SIG-M5 (cell line): Measurements from ENCODE around the gene ZNRF1.

Experiments
- DNase-seq: peaks from one replicate; lab custom pipeline; 2025; lab: John Stamatoyannopoulos, UW

The ZNRF1 gene

DNA sequence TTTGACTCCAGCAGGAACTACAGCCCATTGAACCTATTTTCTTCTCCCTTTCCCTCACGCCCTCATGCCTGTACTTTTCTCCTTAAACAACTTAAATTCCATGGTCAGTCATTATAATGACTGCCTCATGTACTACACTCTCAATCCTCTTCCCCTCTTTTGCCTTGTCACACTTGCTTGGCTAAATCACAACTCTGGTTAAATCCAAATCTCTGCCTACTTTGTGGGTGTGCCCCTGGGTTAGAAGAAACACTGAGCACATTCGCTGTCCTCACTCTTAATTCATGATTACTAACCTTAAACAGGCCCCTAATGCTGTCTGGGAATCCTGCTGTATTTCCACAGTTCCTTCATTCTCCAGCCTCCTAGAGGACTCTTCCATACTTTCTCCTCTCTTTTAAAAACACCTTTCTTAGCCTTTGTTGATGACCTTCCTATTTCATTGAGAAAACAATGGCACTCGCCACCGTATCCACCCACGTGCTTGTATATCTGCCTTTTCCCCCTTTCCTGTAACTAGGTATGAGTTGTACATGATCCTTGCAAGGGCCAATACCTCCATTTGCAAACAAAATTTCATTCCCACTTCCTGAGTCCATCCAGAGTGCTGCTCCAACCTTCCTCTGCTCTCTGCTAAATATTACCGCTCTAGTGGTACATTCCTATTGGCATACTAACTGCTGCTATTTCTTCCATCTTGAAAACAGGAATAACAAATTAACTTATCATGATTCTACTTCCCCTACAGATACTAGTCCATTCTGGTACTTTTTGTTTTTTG is 28.9 kb downstream of the ZNRF1 start:
- no peak for DNase-seq

DNA sequence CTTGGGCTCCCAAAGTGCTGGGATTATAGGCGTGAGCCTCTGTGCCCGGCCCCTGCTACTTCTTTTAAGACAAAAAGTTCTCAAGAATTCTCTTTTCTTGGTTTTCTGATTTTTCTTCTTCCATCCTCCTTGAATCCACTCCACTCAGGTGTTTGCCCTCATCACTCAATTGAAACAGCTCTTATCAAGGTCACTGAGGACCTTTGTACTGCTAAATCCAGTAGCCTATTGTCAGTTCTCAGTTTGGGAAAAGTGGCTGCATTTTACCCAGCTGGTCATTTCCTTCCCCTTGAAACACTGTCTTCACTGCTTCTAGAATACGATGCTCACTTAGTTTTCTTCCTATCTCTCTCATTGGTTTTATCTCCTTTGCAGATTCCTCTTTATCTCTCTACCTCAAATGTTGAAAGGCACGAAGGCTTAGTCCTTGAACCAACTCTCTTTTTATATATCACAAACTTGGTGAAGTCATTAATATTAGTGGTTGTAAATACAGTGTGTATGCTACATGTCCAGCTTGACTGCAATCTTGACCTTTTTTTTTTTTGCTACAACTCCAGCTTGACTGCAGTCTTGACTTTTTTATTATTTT is 29.8 kb downstream of the ZNRF1 start:
- no peak for DNase-seq

DNA sequence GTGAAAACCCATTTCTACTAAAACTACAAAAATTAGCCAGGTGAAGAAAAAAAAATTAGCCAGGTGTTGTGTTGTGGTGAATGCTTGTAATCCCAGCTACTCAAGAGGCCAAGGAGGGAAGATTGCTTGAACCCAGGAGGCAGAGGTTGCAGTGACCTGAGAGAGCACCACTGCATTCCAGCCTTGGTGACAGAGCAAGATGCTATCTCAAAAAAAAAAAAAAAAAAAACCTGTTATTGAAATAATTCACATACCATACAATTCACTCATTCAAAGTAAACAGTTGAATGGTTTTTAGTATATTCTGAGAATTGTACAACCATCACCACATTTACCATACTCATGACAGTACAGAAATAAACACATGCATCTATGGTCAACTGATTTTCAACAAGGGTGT is 31.0 kb downstream of the ZNRF1 start:
- DNase-seq, result no peak

DNA sequence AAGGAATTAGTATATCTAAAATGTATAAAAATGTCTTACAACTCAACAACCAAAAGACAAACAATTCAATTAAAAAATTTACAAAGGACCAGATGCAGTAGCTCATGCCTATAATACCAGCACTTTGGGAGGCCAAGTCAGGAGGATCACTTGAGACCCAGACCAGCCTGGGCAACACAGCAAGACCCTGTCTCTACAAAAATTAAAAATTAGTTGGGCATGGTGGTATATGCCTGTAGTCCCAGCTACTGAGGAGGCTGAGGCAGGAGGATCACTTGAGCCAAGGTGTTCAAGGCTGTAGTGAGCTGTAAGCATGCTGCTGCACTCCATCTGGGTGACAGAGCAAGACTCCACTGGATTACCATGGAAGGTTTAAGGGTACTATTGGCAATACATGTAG is 33.8 kb downstream of the ZNRF1 start:
- no peak for DNase-seq

DNA sequence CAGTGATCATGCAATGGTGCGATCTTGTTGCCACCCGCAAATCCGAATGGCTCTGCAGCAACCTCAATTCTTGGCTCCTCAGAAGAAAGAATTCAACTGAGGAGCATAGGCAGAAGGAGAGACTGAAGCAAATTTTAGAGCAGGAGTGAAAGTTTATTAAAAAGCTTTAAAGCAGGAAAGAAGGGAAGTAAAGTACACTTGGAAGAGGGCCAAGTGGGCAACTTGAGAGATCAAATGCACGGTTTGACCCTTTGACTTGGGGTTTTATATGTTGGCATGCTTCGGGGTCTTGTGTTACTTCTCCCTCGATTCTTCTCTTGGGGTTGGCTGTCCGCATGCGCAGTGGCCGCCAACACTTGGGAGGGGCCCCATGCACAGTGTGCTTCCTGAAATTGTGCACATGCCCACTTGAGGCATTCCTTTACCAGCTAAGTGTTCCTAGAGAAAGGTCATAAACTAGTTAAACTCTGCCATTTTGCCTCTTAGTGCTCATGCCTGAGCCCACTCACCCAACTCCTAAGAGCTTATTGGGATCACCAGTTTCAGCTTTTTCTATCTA is 36.7 kb downstream of the ZNRF1 start:
- DNase-seq, result no peak

DNA sequence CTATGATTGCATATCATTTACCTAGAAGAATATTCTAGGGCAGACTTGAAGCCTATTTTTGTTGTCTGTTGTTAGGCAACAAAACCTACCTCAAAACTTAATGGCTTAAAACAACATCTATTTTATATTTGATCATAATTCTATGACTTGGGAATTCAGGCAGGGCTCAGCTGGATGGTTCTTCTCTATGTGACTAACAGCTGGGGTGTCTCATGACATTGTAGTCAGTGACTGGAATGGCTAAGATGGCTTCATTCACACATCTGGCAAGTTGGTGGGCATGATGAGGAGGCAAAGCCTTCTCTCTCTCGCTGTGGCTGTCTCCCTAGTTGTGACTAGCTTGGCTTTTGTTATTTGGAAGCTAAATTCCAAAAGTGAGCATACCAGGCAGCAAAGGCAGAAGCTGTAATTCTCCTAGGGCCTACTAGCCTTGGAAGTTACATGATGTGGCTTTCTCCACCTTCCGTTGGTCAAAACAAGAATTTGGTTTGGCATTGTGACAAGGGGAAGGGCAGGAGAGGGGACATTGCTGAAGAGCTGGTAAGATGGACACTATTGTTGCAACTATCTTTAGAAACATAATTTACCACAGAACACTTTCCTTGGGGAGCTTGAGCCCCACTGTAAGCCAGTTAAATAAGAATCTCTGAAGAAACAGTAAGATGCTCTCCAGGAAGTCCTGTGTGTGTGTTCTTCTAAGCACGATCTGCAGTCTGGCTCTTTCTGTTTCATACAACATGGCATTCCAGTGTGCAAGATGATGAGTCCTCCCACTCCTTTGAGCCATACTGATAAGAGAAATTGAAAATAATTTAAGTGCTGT is 39.4 kb downstream of the ZNRF1 start:
- DNase-seq, result no peak

DNA sequence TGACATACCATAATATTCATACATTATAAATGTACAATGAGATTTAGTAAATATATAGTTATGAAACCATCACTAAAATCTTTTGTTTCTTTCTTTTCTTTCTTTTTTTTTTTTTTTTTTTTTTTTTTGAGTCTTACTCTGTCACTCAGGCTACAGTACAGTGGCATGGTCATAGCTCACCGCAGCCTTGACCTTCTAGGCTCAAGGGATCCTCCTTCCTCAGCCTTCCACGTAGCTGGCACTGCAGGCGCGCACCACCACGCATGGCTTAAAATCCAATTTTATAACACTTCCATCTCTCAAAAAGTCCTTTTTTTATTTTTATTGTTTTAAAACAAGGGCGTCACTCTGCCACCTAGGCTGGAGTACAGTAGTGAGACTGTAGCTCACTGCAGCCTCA is 41.1 kb downstream of the ZNRF1 start:
- no peak for DNase-seq

DNA sequence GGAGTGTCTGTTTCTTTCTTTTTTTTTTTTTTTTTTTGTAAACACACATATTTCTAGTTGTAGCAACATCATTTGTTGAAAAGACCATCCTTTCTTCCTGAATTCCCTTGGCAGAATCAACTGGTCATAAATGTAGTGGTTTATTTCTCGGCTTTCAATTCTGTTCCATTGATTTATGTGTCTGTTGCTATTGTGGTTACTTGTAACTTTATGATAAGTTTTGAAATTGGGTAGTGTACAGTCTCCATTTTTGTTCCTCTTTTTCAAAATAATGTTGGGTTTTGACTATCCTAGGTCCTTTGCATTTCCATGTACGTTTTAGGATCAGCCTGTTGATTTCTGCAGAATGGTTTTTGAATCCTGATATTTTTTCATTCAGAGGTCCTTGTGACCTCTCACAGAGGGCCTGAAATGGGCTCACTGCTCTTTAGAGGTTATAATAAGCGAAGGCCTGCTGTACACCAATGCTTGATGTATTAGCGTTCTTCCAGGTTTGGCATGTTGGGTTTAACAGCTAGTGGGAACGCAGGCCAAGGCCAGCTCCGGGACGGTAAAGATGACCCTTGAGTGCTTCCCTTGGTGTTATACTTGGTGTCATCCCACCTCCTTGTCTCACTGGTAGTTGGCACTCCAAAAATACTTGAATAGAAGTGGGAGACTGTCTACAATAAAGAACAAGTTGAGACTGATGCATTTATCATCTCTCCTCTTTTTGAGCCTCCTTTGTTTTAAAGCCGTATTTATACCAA is 43.8 kb downstream of the ZNRF1 start:
- no peak for DNase-seq

DNA sequence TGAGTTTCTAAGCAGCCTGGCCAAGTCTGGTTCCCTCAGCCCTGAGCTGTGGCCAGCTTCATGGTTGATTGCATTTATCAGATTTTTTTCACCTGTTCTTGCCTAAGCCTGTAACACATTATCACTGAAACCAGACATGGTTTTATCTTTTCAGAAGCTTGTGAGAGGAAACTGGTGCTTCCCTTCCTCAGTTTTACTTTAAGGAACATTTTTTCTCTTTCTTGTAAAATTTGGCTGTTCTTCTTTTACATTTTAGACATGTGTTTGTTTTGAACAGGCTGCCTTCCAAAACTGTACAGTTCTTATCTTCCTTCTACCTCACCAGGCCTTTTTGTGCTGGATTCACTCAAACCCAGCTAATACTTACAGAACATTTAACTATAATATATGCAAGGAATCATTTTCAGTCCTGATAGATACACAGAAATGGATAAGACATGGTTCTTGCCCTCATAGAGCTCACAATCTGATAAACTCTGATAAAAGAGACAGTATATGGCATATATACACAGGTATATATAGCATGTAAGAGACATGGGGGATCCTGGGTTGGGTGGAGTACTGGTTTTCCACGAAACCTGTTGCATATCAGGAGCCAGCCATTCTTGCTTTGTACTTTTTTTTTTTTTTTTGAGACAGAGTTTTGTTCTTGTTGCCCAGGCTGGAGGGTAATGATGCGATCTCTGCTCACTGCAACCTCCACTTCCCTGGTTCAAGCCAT is 44.5 kb downstream of the ZNRF1 start:
- no peak for DNase-seq

DNA sequence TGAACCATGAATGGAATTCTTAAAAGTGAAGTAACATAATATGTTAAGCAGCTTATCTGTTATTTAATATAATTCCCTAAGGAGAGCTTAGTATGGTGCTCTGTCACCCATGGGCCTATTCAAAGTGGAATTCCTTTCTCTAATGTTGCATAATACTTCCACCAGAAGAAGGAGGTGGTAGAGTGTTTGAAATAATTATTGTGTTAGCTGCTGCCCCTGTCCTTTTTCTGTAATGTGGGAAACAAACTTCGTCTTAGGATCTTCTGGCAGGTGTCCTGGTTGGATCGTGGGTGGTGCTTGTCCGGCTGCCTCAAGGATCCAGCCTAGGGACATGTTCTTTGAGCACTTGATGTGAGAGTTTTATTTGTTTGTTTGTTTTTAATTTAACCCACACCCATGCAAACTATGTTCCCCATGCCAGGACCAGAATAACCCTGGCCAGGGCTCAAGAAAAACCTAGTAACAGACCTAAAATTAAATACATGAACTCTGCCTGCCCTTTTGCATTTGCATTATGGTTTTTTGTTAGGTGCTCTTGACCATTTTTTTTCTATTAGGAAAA is 46.1 kb downstream of the ZNRF1 start:
- DNase-seq, result no peak

DNA sequence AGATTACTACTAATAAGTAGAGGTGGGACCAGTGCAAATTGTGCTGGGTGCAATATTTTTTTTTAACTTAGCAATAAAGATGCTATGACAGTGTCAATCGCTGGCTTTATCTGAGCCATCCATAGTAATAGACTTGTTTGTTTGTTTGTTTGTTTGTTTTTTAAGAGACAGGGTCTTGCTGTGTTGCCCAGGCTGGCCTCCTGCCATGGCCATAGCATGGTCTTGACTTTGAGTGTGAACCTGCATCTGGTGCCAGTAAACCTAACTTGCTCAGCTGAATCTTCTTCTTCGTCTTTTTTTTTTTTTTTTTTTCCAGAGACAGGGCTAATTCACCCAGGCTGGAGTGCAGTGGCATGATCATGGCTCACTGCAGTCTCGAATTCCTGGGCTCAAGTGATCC is 46.6 kb downstream of the ZNRF1 start:
- no peak for DNase-seq

DNA sequence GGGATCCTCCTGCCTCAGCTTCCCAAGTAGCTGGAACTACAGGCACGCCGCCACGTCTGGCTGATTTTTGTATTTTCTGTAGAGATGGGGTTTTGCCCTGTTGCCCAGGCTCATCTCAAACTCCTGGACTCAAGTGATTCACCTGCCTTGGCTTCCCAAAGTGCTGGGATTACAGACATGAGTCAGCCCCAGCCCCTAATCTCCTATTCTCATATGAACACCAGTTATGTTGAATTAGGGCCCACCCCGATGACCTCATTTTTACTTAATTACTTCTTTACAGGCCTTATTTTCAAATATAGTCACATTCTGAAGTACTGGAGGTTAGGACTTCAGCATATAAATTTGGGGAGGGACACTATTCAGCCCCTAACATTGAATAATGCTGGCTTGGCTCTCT is 49.2 kb downstream of the ZNRF1 start:
- no peak for DNase-seq

DNA sequence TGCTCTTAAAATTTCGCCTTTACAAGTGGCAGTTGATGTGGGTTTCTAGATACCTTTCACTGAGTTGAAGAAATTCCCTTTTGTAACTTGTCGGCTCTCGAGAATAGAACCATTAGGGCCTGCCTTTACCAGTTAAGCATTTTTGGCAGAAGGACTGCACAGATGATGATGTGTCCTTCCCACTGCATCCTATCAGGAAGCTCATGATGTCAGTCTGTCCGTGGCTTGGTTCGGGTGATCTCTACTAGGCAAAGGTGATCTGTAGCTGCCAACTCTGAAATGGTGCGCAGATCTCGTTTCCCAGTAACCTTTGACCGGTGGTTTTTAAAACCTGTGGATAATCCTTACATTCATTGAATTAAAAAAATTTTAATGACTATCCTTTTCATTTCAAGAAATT is 49.7 kb downstream of the ZNRF1 start:
- DNase-seq, result no peak

DNA sequence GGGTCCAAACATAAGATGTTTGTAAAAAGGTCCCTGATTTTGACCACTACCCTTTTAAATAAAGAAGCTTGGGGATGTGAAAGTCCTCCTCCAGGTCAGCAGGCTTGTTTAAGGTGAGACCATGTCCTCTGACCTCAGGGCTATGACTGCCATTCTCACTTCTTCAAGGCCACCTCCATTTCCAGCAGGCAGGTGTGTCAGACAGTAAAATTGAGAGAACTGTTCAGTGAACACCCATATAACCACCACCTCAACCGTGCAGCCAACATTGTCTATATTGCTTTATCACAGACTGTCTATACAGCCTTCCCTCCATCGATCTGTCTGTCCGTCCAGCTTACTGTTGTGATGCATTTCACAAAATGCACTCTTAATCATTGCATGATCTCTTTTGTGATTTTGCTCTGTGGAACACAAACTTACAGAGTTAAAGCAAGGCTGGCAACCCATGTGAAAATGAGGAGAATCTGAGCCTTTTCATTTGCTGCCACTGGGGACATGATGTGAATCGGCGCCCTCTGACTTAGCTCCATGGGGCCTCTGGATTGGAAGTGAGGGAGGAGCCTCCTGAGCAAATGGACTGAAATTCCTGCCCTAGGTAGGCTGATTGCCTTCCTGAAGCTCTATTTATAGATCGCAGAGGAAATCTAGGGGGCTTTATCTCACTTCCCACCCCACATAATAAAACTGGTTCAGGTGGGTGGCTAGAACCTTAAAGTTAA is 53.8 kb downstream of the ZNRF1 start:
- no peak for DNase-seq

DNA sequence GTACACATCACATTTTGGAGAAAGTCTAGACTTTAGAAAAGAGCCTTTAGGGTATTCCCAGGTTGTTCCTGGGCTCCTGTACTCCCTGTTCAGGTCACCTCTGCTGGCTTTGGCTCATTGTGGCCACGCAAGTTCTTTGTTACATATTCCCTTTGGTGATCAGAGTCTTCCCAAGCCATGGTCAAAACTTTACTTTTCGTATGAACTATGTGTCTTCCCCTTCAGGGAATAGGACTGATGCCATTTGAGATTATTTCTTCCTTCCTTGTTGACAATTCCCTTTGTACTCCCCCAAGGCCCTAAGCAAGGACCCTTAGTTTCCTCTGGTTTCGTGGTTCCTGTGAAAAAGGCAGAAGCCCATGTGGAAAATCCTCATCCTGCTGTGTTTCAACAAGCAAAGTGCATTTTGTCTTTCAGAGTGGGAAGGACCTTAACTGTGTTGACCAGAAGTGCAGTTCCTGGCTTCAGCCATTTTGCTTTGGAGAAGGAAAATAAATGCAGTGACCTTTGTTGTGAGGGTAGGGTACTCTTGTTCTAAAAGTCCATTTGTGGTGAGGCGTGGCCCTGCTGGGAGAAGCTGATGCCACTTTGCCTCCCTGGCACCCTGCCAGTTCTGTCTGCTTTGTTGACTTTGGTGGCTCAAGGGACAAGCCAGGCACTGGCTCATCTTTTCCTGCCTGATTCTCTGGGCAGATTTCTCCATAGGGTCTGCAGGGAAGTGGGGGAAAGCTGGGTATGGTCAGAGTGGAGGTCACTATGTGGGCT is 55.1 kb downstream of the ZNRF1 start:
- DNase-seq, result no peak

DNA sequence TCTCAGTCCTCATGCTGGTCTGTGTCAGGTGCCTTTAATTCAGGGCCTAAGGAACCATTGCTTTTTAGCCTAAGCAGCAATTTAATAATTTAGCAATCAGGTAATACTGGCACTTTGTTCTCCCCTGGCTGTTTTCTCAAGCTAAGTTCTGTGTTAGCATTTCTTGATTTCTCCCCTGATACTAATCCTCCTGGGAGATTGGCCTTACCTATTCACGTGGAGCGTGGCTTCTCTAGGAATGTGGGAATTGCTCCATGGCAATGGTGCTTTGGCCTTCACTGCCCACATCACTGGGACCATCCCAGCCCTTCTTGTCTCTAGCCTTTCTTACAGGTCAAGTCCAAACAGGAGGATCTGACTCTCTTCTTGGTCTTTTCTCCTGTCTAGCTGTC is 55.7 kb downstream of the ZNRF1 start:
- no peak for DNase-seq

DNA sequence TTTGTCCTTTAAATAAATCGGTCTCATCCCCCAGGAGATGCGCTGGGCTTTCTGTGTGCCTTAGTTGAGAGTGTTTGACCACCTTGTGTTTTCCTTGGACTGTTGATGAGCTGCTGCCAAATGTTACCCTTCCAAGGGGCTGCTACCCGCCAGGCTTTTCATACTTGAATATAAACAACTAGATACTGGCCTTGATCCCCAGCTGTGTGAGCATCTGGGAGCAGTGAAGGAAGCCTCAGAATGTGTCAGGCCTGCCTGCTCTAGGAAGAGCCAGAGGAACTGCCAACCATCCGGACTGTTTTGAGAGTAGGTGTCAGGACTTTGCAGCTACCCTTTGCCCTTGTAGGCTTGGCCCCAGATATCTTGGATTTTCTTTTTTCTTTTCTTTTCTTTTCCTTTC is 60.0 kb downstream of the ZNRF1 start:
- DNase-seq, result no peak

DNA sequence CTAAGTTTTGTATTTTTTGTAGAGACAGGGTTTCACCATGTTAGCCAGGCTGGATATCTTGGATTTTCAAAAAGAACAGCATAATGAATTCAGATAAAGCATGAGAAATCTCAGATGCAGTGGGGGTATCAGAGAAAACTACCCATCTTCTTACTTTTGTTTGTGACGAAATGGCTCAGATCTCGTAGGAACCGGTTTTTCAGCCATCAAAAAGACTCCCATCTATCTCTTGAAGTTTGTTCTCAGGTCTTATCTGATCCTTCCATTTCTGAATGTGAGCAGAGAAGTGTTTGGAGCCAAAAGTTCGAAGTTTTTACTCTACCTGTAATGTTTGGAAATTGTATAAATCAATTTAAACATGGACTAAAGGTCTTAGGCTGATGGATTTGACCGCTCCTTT is 60.6 kb downstream of the ZNRF1 start:
- no peak for DNase-seq

DNA sequence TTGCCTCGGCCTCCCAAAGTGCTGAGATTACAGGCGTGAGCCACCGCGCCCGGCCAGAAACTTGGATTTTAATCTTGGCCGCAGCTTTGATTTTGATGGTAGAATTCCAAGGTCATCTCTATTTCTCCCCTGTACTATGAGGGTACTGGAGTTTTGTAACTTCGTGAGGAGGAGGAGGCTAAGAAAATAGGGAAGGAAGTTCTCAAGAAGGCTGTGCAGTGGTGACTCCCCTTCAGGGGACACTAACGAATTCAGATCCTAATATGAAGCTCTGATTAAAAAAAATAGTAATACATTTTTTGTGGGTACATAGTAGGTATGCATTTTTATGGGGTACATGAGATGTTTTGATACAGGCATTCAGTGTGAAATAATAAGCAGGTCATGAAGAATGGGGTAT is 61.9 kb downstream of the ZNRF1 start:
- DNase-seq, result no peak

DNA sequence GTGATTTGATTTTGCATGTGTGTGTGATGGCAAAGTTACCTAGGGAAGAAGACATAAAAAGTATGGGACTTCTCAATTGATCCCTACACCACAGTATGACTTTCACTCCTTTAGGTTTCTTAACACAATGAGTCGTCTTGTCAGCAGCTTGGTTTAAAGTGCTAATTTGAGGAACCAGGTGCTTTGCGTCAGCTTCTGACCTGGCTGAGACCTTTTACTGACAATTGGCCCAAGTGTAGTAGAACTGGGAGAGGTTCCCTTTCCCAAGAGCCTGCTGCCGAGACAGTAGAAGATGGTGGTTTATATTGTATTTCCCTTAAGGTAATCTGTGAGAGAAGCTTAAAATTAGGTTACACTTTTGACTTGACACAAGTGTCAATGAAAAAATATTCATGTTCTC is 62.8 kb downstream of the ZNRF1 start:
- no peak for DNase-seq
